GM23338 (cell line): ENCODE data around the gene KLHDC2. TPM values are rescaled to one million over a fixed set of nuclear protein-coding genes. Genes with fewer than 3 reads are reported as not detected.

Experiments
- ATAC-seq: fragments of 200-7000 bp; cut with Tn5 transposase; 3 replicates; pipeline ENCODE4 v1.9.1; 2020
- DNase-seq: peaks from one replicate; pipeline ENCODE4 v3.0.0-alpha.2; 2015; ENCODE audit warnings: low spot score
- H2AFZ ChIP-seq: fragments of 200-600 bp; sonication (generic); 2 replicates; pipeline ENCODE4 v1.8.0; 2016; ENCODE audit warnings: antibody characterized with exemption, mild to moderate bottlenecking, moderate library complexity
- H3F3A ChIP-seq: fragments of 200-600 bp; sonication (generic); replicated peaks from 2 replicates; pipeline ENCODE4 v1.8.0; 2017; ENCODE audit warnings: antibody characterized with exemption, mixed run types, low read depth
- H3K27ac ChIP-seq: fragments of 200-600 bp; sonication (generic); 2 replicates; pipeline ENCODE4 v1.6.1; 2016; ENCODE audit warnings: low read depth
- H3K27me3 ChIP-seq: fragments of 200-600 bp; sonication (generic); 2 replicates; pipeline ENCODE4 v1.8.0; 2016; ENCODE audit warnings: mild to moderate bottlenecking, mixed run types, moderate library complexity; ENCODE audit not compliant: insufficient read depth
- H3K36me3 ChIP-seq: fragments of 200-600 bp; sonication (generic); 2 replicates; pipeline ENCODE4 v1.8.0; 2016; ENCODE audit warnings: mild to moderate bottlenecking; ENCODE audit not compliant: insufficient read depth
- H3K4me1 ChIP-seq: fragments of 200-600 bp; sonication (generic); 2 replicates; pipeline ENCODE4 v1.8.0; 2016; ENCODE audit warnings: mild to moderate bottlenecking, moderate library complexity; ENCODE audit not compliant: insufficient read depth
- H3K4me2 ChIP-seq: fragments of 200-600 bp; sonication (generic); 2 replicates; pipeline ENCODE4 v1.7.1; 2017; ENCODE audit warnings: mixed run types
- H3K4me3 ChIP-seq: fragments of 200-600 bp; sonication (generic); 2 replicates; pipeline ENCODE4 v1.6.1; 2016; ENCODE audit warnings: mixed run types
- H3K79me2 ChIP-seq: fragments of 200-600 bp; sonication (generic); replicated peaks from 2 replicates; pipeline ENCODE4 v1.8.0; 2017; ENCODE audit warnings: mild to moderate bottlenecking; ENCODE audit not compliant: insufficient read depth
- H3K9me2 ChIP-seq: fragments of 200-600 bp; sonication (generic); 2 replicates; pipeline ENCODE4 v1.8.0; 2017; ENCODE audit not compliant: insufficient read depth
- H4K20me1 ChIP-seq: fragments of 200-600 bp; sonication (generic); replicated peaks from 2 replicates; pipeline ENCODE4 v1.8.0; 2017; ENCODE audit warnings: mild to moderate bottlenecking; ENCODE audit not compliant: insufficient read depth
- H3K27ac Mint-ChIP-seq: 2 replicates; pipeline ENCODE4 v1.8.0; 2020; ENCODE audit warnings: inconsistent platforms, mild to moderate bottlenecking, moderate library complexity, mixed read lengths
- H3K27me3 Mint-ChIP-seq: 3 replicates; pipeline ENCODE4 v1.8.0; 2022; ENCODE audit warnings: low read depth, mild to moderate bottlenecking, moderate library complexity, mixed read lengths, inconsistent platforms; ENCODE audit not compliant: insufficient read depth, poor library complexity
- H3K36me3 Mint-ChIP-seq: 3 replicates; pipeline ENCODE4 v1.8.0; 2021; ENCODE audit warnings: low read depth, mild to moderate bottlenecking, inconsistent platforms, moderate library complexity, mixed read lengths
- H3K4me1 Mint-ChIP-seq: 3 replicates; pipeline ENCODE4 v1.8.0; 2020; ENCODE audit warnings: mild to moderate bottlenecking, inconsistent platforms, mixed read lengths
- H3K4me3 Mint-ChIP-seq: 3 replicates; pipeline ENCODE4 v1.8.0; 2021; ENCODE audit warnings: moderate library complexity, mild to moderate bottlenecking, inconsistent platforms, mixed read lengths
- H3K9me3 Mint-ChIP-seq: 3 replicates; pipeline ENCODE4 v1.8.0; 2020; ENCODE audit warnings: moderate library complexity, mild to moderate bottlenecking, inconsistent platforms, mixed read lengths
- CREB1 ChIP-seq: fragments of 250-450 bp; sonication (Bioruptor Pico); IDR thresholded peaks from 2 replicates; pipeline ENCODE4 v1.5.0; 2020; ENCODE audit warnings: low read depth, mild to moderate bottlenecking, moderate library complexity
- ETS1 ChIP-seq: IDR thresholded peaks from 2 replicates; pipeline ENCODE4 v1.6.1; 2016; ENCODE audit warnings: antibody characterized with exemption
- EZH2 ChIP-seq: fragments of 200-600 bp; sonication (generic); IDR thresholded peaks from one replicate; pipeline ENCODE4 v1.8.0; 2017; ENCODE audit warnings: antibody characterized with exemption, mild to moderate bottlenecking, low read depth; ENCODE audit not compliant: unreplicated experiment
- EZH2phosphoT487 ChIP-seq: fragments of 200-600 bp; sonication (generic); IDR thresholded peaks from one replicate; pipeline ENCODE4 v1.8.1; 2018; ENCODE audit warnings: antibody characterized with exemption; ENCODE audit not compliant: unreplicated experiment
- NANOG ChIP-seq: IDR thresholded peaks from 2 replicates; pipeline ENCODE4 v1.6.1; 2016; ENCODE audit warnings: antibody characterized with exemption, borderline replicate concordance
- POLR2AphosphoS5 ChIP-seq: IDR thresholded peaks from 2 replicates; pipeline ENCODE4 v1.6.1; 2016; ENCODE audit warnings: antibody characterized with exemption, low read depth
- REST ChIP-seq: IDR thresholded peaks from one replicate; pipeline ENCODE4 v1.6.1; 2018; ENCODE audit warnings: antibody characterized with exemption; ENCODE audit not compliant: unreplicated experiment
- STAT1 ChIP-seq: IDR thresholded peaks from one replicate; pipeline ENCODE4 v1.6.1; 2016; ENCODE audit warnings: antibody characterized with exemption; ENCODE audit not compliant: unreplicated experiment
- ZNF114 ChIP-seq: fragments of 250-450 bp; sonication (Bioruptor Pico); IDR thresholded peaks from 2 replicates; pipeline ENCODE4 v1.5.0; 2020; ENCODE audit warnings: mild to moderate bottlenecking, moderate library complexity
- ZNF331 ChIP-seq: fragments of 250-450 bp; sonication (Bioruptor Pico); IDR thresholded peaks from 2 replicates; pipeline ENCODE4 v1.5.0; 2020; ENCODE audit warnings: low read depth, mild to moderate bottlenecking, moderate library complexity
- polyA plus RNA-seq: library from polyadenylated mRNA; unstranded; fragments of >200 nt; fragmentation: Nextera tagmentation; extraction: Ambion mirVana; gene quantifications from 2 replicates; pipeline ENCODE4 v1.2.1, GENCODE V29; 2016
- total RNA-seq: library from RNA; depleted of rRNA; stranded (reverse); fragments of >200 nt; shearing (Covaris generic); gene quantifications from 2 replicates; pipeline ENCODE4 v1.2.3, GENCODE V29; 2014

KLHDC2 gene
- total and polyA plus RNA-seq, 2 experiments from 2014 or later = 38.5 to 61.9 TPM

- TF ChIP-seq REST = no peak
- no peak for TF ChIP-seq NANOG
- no peak for TF ChIP-seq EZH2phosphoT487
- TF ChIP-seq EZH2 = no peak
- TF ChIP-seq CREB1 (CRISPR knock-in tag) = no peak
- TF ChIP-seq ZNF331 = no peak
- no peak for TF ChIP-seq ETS1
- TF ChIP-seq ZNF114 (CRISPR knock-in tag) = no peak
Measured at GRCh38 chr14:49766839-49767238, 1.1 kb upstream of the KLHDC2 start (continued).

GRCh38 chr14:49767270-49767570 is 733 bp upstream of the KLHDC2 start:
- H3K9me3 Mint-ChIP-seq = no peaks in the 10 kb centered on the region; the same call in 2 of the 3 replicates
- TF ChIP-seq POLR2AphosphoS5 (no peak; the same call in 1 of the 2 replicates), STAT1 (no peak), REST (no peak), ETS1 (no peak)

More at GRCh38 chr14:49767270-49767570, 733 bp upstream of the KLHDC2 start:
- ATAC-seq (no peak), DNase-seq (no peak)
- peak overlapping the region; percentile 98 for H3K27ac Mint-ChIP-seq
- Histone ChIP-seq H3K4me1 (peaks cover 17% of the 10 kb centered on the region), H3K4me3 (peak overlapping the region; percentile 99), H3F3A (peaks cover 15% of the 10 kb centered on the region; the same call in 1 of the 2 replicates), H3K79me2 (peaks cover 33% of the 10 kb centered on the region), H3K27me3 (no peaks in the 10 kb centered on the region), H3K27ac (peak overlapping the region; percentile 99), H3K4me2 (peak overlapping the region; percentile 71), H4K20me1 (no peaks in the 10 kb centered on the region), H3K9me2 (no peaks in the 10 kb centered on the region), H3K36me3 (no peaks in the 10 kb centered on the region), H2AFZ (peak overlapping the region; percentile 96)
- peak overlapping the region; percentile 99 for H3K4me3 Mint-ChIP-seq
- H3K4me1 Mint-ChIP-seq = peaks cover 20% of the 10 kb centered on the region
- H3K27me3 Mint-ChIP-seq = peaks cover 5% of the 10 kb centered on the region
- peaks cover 4% of the 10 kb centered on the region; the same call in 1 of the 3 replicates for H3K36me3 Mint-ChIP-seq
